GM23338 (cell line): Measurements from ENCODE around the gene ZDHHC3. TPM values are rescaled to one million over a fixed set of nuclear protein-coding genes. Genes with fewer than 3 reads are reported as not detected.

Experiments
- ATAC-seq: fragments of 200-7000 bp; cut with Tn5 transposase; 3 replicates; pipeline ENCODE4 v1.9.1; 2020
- DNase-seq: peaks from one replicate; pipeline ENCODE4 v3.0.0-alpha.2; 2015; ENCODE audit warnings: low spot score
- H2AFZ ChIP-seq: fragments of 200-600 bp; sonication (generic); 2 replicates; pipeline ENCODE4 v1.8.0; 2016; ENCODE audit warnings: antibody characterized with exemption, mild to moderate bottlenecking, moderate library complexity
- H3F3A ChIP-seq: fragments of 200-600 bp; sonication (generic); replicated peaks from 2 replicates; pipeline ENCODE4 v1.8.0; 2017; ENCODE audit warnings: antibody characterized with exemption, mixed run types, low read depth
- H3K27ac ChIP-seq: fragments of 200-600 bp; sonication (generic); 2 replicates; pipeline ENCODE4 v1.6.1; 2016; ENCODE audit warnings: low read depth
- H3K27me3 ChIP-seq: fragments of 200-600 bp; sonication (generic); 2 replicates; pipeline ENCODE4 v1.8.0; 2016; ENCODE audit warnings: mild to moderate bottlenecking, mixed run types, moderate library complexity; ENCODE audit not compliant: insufficient read depth
- H3K36me3 ChIP-seq: fragments of 200-600 bp; sonication (generic); 2 replicates; pipeline ENCODE4 v1.8.0; 2016; ENCODE audit warnings: mild to moderate bottlenecking; ENCODE audit not compliant: insufficient read depth
- H3K4me1 ChIP-seq: fragments of 200-600 bp; sonication (generic); 2 replicates; pipeline ENCODE4 v1.8.0; 2016; ENCODE audit warnings: mild to moderate bottlenecking, moderate library complexity; ENCODE audit not compliant: insufficient read depth
- H3K4me2 ChIP-seq: fragments of 200-600 bp; sonication (generic); 2 replicates; pipeline ENCODE4 v1.7.1; 2017; ENCODE audit warnings: mixed run types
- H3K4me3 ChIP-seq: fragments of 200-600 bp; sonication (generic); 2 replicates; pipeline ENCODE4 v1.6.1; 2016; ENCODE audit warnings: mixed run types
- H3K79me2 ChIP-seq: fragments of 200-600 bp; sonication (generic); replicated peaks from 2 replicates; pipeline ENCODE4 v1.8.0; 2017; ENCODE audit warnings: mild to moderate bottlenecking; ENCODE audit not compliant: insufficient read depth
- H3K9me2 ChIP-seq: fragments of 200-600 bp; sonication (generic); 2 replicates; pipeline ENCODE4 v1.8.0; 2017; ENCODE audit not compliant: insufficient read depth
- H4K20me1 ChIP-seq: fragments of 200-600 bp; sonication (generic); replicated peaks from 2 replicates; pipeline ENCODE4 v1.8.0; 2017; ENCODE audit warnings: mild to moderate bottlenecking; ENCODE audit not compliant: insufficient read depth
- H3K27ac Mint-ChIP-seq: 2 replicates; pipeline ENCODE4 v1.8.0; 2020; ENCODE audit warnings: inconsistent platforms, mild to moderate bottlenecking, moderate library complexity, mixed read lengths
- H3K27me3 Mint-ChIP-seq: 3 replicates; pipeline ENCODE4 v1.8.0; 2022; ENCODE audit warnings: low read depth, mild to moderate bottlenecking, moderate library complexity, mixed read lengths, inconsistent platforms; ENCODE audit not compliant: insufficient read depth, poor library complexity
- H3K36me3 Mint-ChIP-seq: 3 replicates; pipeline ENCODE4 v1.8.0; 2021; ENCODE audit warnings: low read depth, mild to moderate bottlenecking, inconsistent platforms, moderate library complexity, mixed read lengths
- H3K4me1 Mint-ChIP-seq: 3 replicates; pipeline ENCODE4 v1.8.0; 2020; ENCODE audit warnings: mild to moderate bottlenecking, inconsistent platforms, mixed read lengths
- H3K4me3 Mint-ChIP-seq: 3 replicates; pipeline ENCODE4 v1.8.0; 2021; ENCODE audit warnings: moderate library complexity, mild to moderate bottlenecking, inconsistent platforms, mixed read lengths
- H3K9me3 Mint-ChIP-seq: 3 replicates; pipeline ENCODE4 v1.8.0; 2020; ENCODE audit warnings: moderate library complexity, mild to moderate bottlenecking, inconsistent platforms, mixed read lengths
- CREB1 ChIP-seq: fragments of 250-450 bp; sonication (Bioruptor Pico); IDR thresholded peaks from 2 replicates; pipeline ENCODE4 v1.5.0; 2020; ENCODE audit warnings: low read depth, mild to moderate bottlenecking, moderate library complexity
- EZH2 ChIP-seq: fragments of 200-600 bp; sonication (generic); IDR thresholded peaks from one replicate; pipeline ENCODE4 v1.8.0; 2017; ENCODE audit warnings: antibody characterized with exemption, mild to moderate bottlenecking, low read depth; ENCODE audit not compliant: unreplicated experiment
- POLR2AphosphoS5 ChIP-seq: IDR thresholded peaks from 2 replicates; pipeline ENCODE4 v1.6.1; 2016; ENCODE audit warnings: antibody characterized with exemption, low read depth
- ZNF114 ChIP-seq: fragments of 250-450 bp; sonication (Bioruptor Pico); IDR thresholded peaks from 2 replicates; pipeline ENCODE4 v1.5.0; 2020; ENCODE audit warnings: mild to moderate bottlenecking, moderate library complexity
- ZNF462 ChIP-seq: fragments of 250-450 bp; sonication (Bioruptor Pico); IDR thresholded peaks from 2 replicates; pipeline ENCODE4 v1.5.0; 2020; ENCODE audit warnings: mild to moderate bottlenecking, moderate library complexity
- polyA plus RNA-seq: library from polyadenylated mRNA; unstranded; fragments of >200 nt; fragmentation: Nextera tagmentation; extraction: Ambion mirVana; gene quantifications from 2 replicates; pipeline ENCODE4 v1.2.1, GENCODE V29; 2016
- total RNA-seq: library from RNA; depleted of rRNA; stranded (reverse); fragments of >200 nt; shearing (Covaris generic); gene quantifications from 2 replicates; pipeline ENCODE4 v1.2.3, GENCODE V29; 2014

ZDHHC3 gene
- total and polyA plus RNA-seq, 2 experiments from 2014 or later: 28.9 to 84.2 TPM

GRCh38 chr3:45016916-45017315 is 40.9 kb upstream of the ZDHHC3 start (continued):
- TF ChIP-seq ZNF462 (CRISPR knock-in tag) (no peak), CREB1 (CRISPR knock-in tag) (no peak), ZNF114 (CRISPR knock-in tag) (no peak), POLR2AphosphoS5 (no peak)

- TF ChIP-seq ZNF462 (CRISPR knock-in tag): no peak
- no peak for TF ChIP-seq EZH2
- no peak overlapping the region for H3K27ac ChIP-seq
- Mint-ChIP-seq H3K36me3 (peaks cover 48% of the 10 kb centered on the region), H3K27me3 (peaks cover 1% of the 10 kb centered on the region), H3K27ac (no peak overlapping the region), H3K4me3 (no peak overlapping the region), H3K4me1 (peaks cover 7% of the 10 kb centered on the region; the same call in 2 of the 3 replicates), H3K9me3 (no peaks in the 10 kb centered on the region)
- H3F3A ChIP-seq: no peaks in the 10 kb centered on the region
- ATAC-seq (no peak), DNase-seq (no peak)
- H3K4me1 ChIP-seq: 0 out of 2 replicates have a peak, but pooled peaks cover 3% of the 10 kb centered on the region
- 0 out of 2 replicates have a peak, but pooled peaks cover 3% of the 10 kb centered on the region for H3K9me2 ChIP-seq
- H4K20me1 ChIP-seq: peaks cover 5% of the 10 kb centered on the region
- peaks cover 20% of the 10 kb centered on the region for H3K36me3 ChIP-seq
- no peak overlapping the region for H2AFZ ChIP-seq
- no peaks in the 10 kb centered on the region for H3K79me2 ChIP-seq
- H3K27me3 ChIP-seq: no peaks in the 10 kb centered on the region
- no peak overlapping the region for H3K4me3 ChIP-seq
- no peak overlapping the region for H3K4me2 ChIP-seq
These were observed 36.6 kb upstream of the ZDHHC3 start for GRCh38 chr3:45012577-45012976.
